ENCODE data around the gene SEMA4C.
"Not testable (repeated sequence)": the region's sequence is repeated elsewhere in the genome, so short reads cannot be mapped to it uniquely, and the experiment has no call there.

SEMA4C gene

GRCh38 chr2:96895746-96896651 is 26.1 kb upstream of the SEMA4C start:
- DNase-seq: peak; percentile 93

GRCh38 chr2:96895032-96895745 is 25.3 kb upstream of the SEMA4C start:
- no peak for DNase-seq

GRCh38 chr2:96894151-96894531 is 24.3 kb upstream of the SEMA4C start:
- DNase-seq: no peak

- no peak for DNase-seq
Measured at GRCh38 chr2:96893289-96894150, 23.6 kb upstream of the SEMA4C start.

- DNase-seq: peak; percentile 41
Measured at GRCh38 chr2:96891591-96892333, 21.9 kb upstream of the SEMA4C start.

- peak; percentile 51 for DNase-seq
Measured at GRCh38 chr2:96890726-96891385, 21.0 kb upstream of the SEMA4C start.

- DNase-seq: no peak
Measured at GRCh38 chr2:96890252-96890651, 20.4 kb upstream of the SEMA4C start.

- not testable (repeated sequence) for DNase-seq
Measured at GRCh38 chr2:96889502-96889901, 19.6 kb upstream of the SEMA4C start.

GRCh38 chr2:96888072-96889011 is 18.5 kb upstream of the SEMA4C start:
- peak; percentile 98 for DNase-seq

GRCh38 chr2:96887493-96888012 is 17.7 kb upstream of the SEMA4C start:
- no peak for DNase-seq

GRCh38 chr2:96885432-96886347 is 15.8 kb upstream of the SEMA4C start:
- no peak for DNase-seq

GRCh38 chr2:96884299-96885094 is 14.6 kb upstream of the SEMA4C start:
- no peak for DNase-seq

GRCh38 chr2:96883306-96883705 is 13.4 kb upstream of the SEMA4C start:
- no peak for DNase-seq

GRCh38 chr2:96882906-96883305 is 13.0 kb upstream of the SEMA4C start:
- DNase-seq: no peak

GRCh38 chr2:96882230-96882629 is 12.3 kb upstream of the SEMA4C start:
- DNase-seq: no peak

- DNase-seq: no peak
Measured at GRCh38 chr2:96881349-96882195, 11.7 kb upstream of the SEMA4C start.

GRCh38 chr2:96880891-96881273 is 11.0 kb upstream of the SEMA4C start:
- no peak for DNase-seq
